GM12874 (cell line): ENCODE results near the gene FBXL13.

Source experiments
- CTCF ChIP-seq: IDR thresholded peaks from 2 replicates; pipeline ENCODE4 v1.5.1; 2011; ENCODE audit warnings: low read depth, mild to moderate bottlenecking, control low read depth, low read length, moderate library complexity; ENCODE audit not compliant: insufficient read depth

The FBXL13 gene

GRCh38 chr7:102811942-102812678 is 262.5 kb downstream of the FBXL13 start:
- TF ChIP-seq CTCF = no peak

- TF ChIP-seq CTCF = no peak
Observed at GRCh38 chr7:102810916-102811315, 263.7 kb downstream of the FBXL13 start.

- no peak for TF ChIP-seq CTCF
Observed at GRCh38 chr7:102806613-102807012, 268.0 kb downstream of the FBXL13 start.
